SK-N-SH (cell line): ENCODE results near the gene KRTAP1-4. TPM values are rescaled to one million over a fixed set of nuclear protein-coding genes. Genes with fewer than 3 reads are reported as not detected.

Experiments
- CTCF ChIA-PET: fragments of 300-600, 350-600 bp; formaldehyde crosslinking; extraction: SDS; loops from one replicate; lab custom pipeline; 2021; lab: Yijun Ruan, JAX
- POLR2A ChIA-PET: fragments of 350-600 bp; sonication (Branson Sonifier 250); formaldehyde crosslinking; extraction: SDS; loops from one replicate; lab custom pipeline; 2020; ENCODE audit warnings: antibody characterized with exemption, inconsistent platforms; lab: Yijun Ruan, JAX
- DNase-seq: peaks from one replicate; pipeline ENCODE4 v3.0.0; 2012
- H2AFZ ChIP-seq: fragments of 200-600 bp; sonication (generic); 2 replicates; pipeline ENCODE4 v1.8.1; 2016; ENCODE audit warnings: antibody characterized with exemption, mild to moderate bottlenecking, low read depth
- H3F3A ChIP-seq: fragments of 200-600 bp; sonication (generic); replicated peaks from 2 replicates; pipeline ENCODE3; 2016; ENCODE audit warnings: antibody characterized with exemption, mild to moderate bottlenecking; ENCODE audit not compliant: insufficient read depth
- H3K27ac ChIP-seq, 2 experiments: fragments of 200-500 bp in 1 of 2; fragments of 200-600 bp in 1 of 2; sonication (Bioruptor generic) in 1 of 2; sonication (generic), shearing (Covaris generic) in 1 of 2; 2 replicates each; pipeline versions ENCODE4 v1.5.1 to v1.6.1; 2014 to 2016; ENCODE audit warnings: low read depth in 2 of 2, inconsistent platforms in 1 of 2, low read length in 1 of 2, mild to moderate bottlenecking in 1 of 2, mixed read lengths in 1 of 2
- H3K27me3 ChIP-seq: fragments of 200-600 bp; sonication (generic), shearing (Covaris generic); 2 replicates; pipeline ENCODE4 v1.6.1; 2016; ENCODE audit warnings: mixed run types; ENCODE audit not compliant: insufficient read depth
- H3K36me3 ChIP-seq, 2 experiments: fragments of 200-500 bp in 1 of 2; fragments of 200-600 bp in 1 of 2; sonication (Bioruptor generic) in 1 of 2; sonication (generic) in 1 of 2; replicated peaks in 1 of 2; 2 replicates each; pipeline versions ENCODE3 to v1.5.1; 2014 to 2016; ENCODE audit warnings: low read length in 1 of 2, mild to moderate bottlenecking in 1 of 2; ENCODE audit not compliant: insufficient read depth in 2 of 2, control insufficient read depth in 1 of 2
- H3K4me1 ChIP-seq, 2 experiments: fragments of 200-500 bp in 1 of 2; fragments of 200-600 bp in 1 of 2; sonication (Bioruptor generic) in 1 of 2; sonication (generic), shearing (Covaris generic) in 1 of 2; 2 replicates each; pipeline versions ENCODE4 v1.5.1 to v1.6.1; 2014 to 2016; ENCODE audit warnings: low read depth in 1 of 2, low read length in 1 of 2, mixed run types in 1 of 2; ENCODE audit not compliant: insufficient read depth in 2 of 2, control insufficient read depth in 1 of 2
- H3K4me2 ChIP-seq: fragments of 200-600 bp; sonication (generic), shearing (Covaris generic); 2 replicates; pipeline ENCODE4 v1.6.1; 2017; ENCODE audit warnings: mixed run types
- H3K4me3 ChIP-seq, 2 experiments: fragments of 200-500 bp in 1 of 2; fragments of 200-600 bp in 1 of 2; sonication (Bioruptor generic) in 1 of 2; sonication (generic), shearing (Covaris generic) in 1 of 2; 2 replicates each; pipeline versions ENCODE4 v1.5.1 to v1.8.1; 2014 to 2016; ENCODE audit warnings: low read depth in 2 of 2, inconsistent platforms in 1 of 2, low read length in 1 of 2, mild to moderate bottlenecking in 1 of 2, mixed read lengths in 1 of 2, moderate library complexity in 1 of 2
- H3K79me2 ChIP-seq: fragments of 200-600 bp; sonication (generic); 2 replicates; pipeline ENCODE4 v1.8.1; 2017; ENCODE audit warnings: mild to moderate bottlenecking; ENCODE audit not compliant: insufficient read depth
- H3K9ac ChIP-seq: fragments of 200-600 bp; sonication (generic); 2 replicates; pipeline ENCODE4 v1.6.1; 2017; ENCODE audit warnings: mixed run types
- H3K9me2 ChIP-seq: fragments of 200-600 bp; sonication (generic); 2 replicates; pipeline ENCODE4 v1.6.1; 2017; ENCODE audit warnings: mixed run types
- H3K9me3 ChIP-seq: fragments of 200-600 bp; sonication (generic); 2 replicates; pipeline ENCODE4 v1.6.1; 2017; ENCODE audit warnings: mixed run types, mild to moderate bottlenecking, moderate library complexity
- H4K20me1 ChIP-seq: fragments of 200-600 bp; sonication (generic); 2 replicates; pipeline ENCODE4 v1.6.1; 2017; ENCODE audit warnings: mild to moderate bottlenecking, mixed run types; ENCODE audit not compliant: insufficient read depth
- CHD2 ChIP-seq: fragments of 150-350 bp; IDR thresholded peaks from 2 replicates; pipeline ENCODE4 v1.6.1; 2018; ENCODE audit warnings: low read length; ENCODE audit not compliant: partially characterized antibody
- GABPA ChIP-seq: IDR thresholded peaks from 2 replicates; pipeline ENCODE4 v1.4.0; 2012; ENCODE audit warnings: low read depth, mild to moderate bottlenecking
- JUND ChIP-seq: IDR thresholded peaks from 2 replicates; pipeline ENCODE4 v1.4.0; 2012
- NFIC ChIP-seq: IDR thresholded peaks from 2 replicates; pipeline ENCODE4 v1.4.0; 2012; ENCODE audit warnings: borderline replicate concordance
- POLR2AphosphoS5 ChIP-seq: IDR thresholded peaks from 2 replicates; pipeline ENCODE4 v1.6.1; 2012; ENCODE audit warnings: low read depth, low read length
- RAD21 ChIP-seq: IDR thresholded peaks from 2 replicates; pipeline ENCODE4 v1.6.1; 2012; ENCODE audit warnings: mild to moderate bottlenecking, low read length
- RCOR1 ChIP-seq: fragments of 150-350 bp; IDR thresholded peaks from 2 replicates; pipeline ENCODE4 v1.6.1; 2017; ENCODE audit warnings: antibody characterized with exemption, low read length
- TAF1 ChIP-seq: IDR thresholded peaks from 2 replicates; pipeline ENCODE4 v1.6.1; 2012; ENCODE audit warnings: low read depth, mild to moderate bottlenecking, low read length, moderate library complexity, borderline replicate concordance
- TEAD4 ChIP-seq: IDR thresholded peaks from 2 replicates; pipeline ENCODE4 v1.4.0; 2012; ENCODE audit warnings: mild to moderate bottlenecking, borderline replicate concordance; ENCODE audit not compliant: insufficient read depth
- WGBS: methylation state at CpG from one replicate; pipeline ENCODE4 v1.1.6; 2017; ENCODE audit warnings: low lambda C conversion rate; 5-methylcytosine and 5-hydroxymethylcytosine counted together
- polyA plus RNA-seq, 3 experiments: library from polyadenylated mRNA; depleted of rRNA; stranded (reverse); fragments of >200 nt; gene quantifications; 2 replicates each; pipeline ENCODE4 v1.2.3, GENCODE V29; 2012
- TF ChIP-seq, protein P1 (sequence below): fragments of 150-350 bp; IDR thresholded peaks from 2 replicates; pipeline ENCODE4 v1.6.1; 2017; ENCODE audit warnings: antibody characterized with exemption, low read length, low read depth, borderline replicate concordance
- TF ChIP-seq, protein P2 (sequence below): fragments of 200-600 bp; sonication (generic); IDR thresholded peaks from 2 replicates; pipeline ENCODE4 v1.6.1; 2017; ENCODE audit warnings: antibody characterized with exemption, mild to moderate bottlenecking, moderate library complexity
- TF ChIP-seq, protein P3 (sequence below): fragments of 150-350 bp; IDR thresholded peaks from 2 replicates; pipeline ENCODE4 v1.6.1; 2016; ENCODE audit warnings: mild to moderate bottlenecking, low read depth, low read length
- TF ChIP-seq, protein P4 (sequence below): IDR thresholded peaks from 2 replicates; pipeline ENCODE4; 2012
- TF ChIP-seq, protein P5 (sequence below): IDR thresholded peaks from 2 replicates; pipeline ENCODE4 v1.4.0; 2012; ENCODE audit warnings: low read depth, borderline replicate concordance
- TF ChIP-seq, protein P6 (sequence below): IDR thresholded peaks from 2 replicates; pipeline ENCODE4 v1.6.1; 2012; ENCODE audit warnings: mild to moderate bottlenecking, low read depth, low read length, moderate library complexity

Gene KRTAP1-4
- polyA plus RNA-seq, 1 of the 3 experiments (the other 2 are of a cell fraction): not detected

DNA sequence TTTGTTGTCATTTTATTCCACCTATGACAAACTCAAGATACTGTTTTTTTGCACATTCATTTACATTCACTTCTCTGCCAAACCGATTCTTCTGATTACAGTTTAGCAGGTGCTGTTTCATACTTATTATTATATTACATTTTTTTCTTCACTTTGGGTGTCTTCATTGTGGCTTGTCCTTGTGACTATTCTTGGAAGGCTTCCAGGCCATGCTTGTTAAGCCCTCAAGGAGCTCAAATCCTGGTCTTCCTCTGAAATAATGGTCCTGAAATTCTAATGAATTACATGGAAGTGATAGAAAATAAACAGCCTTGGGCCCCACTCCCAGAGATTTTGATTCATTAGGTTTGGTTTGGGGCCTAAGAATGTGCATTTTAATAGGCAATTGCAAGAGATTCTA is 34.3 kb upstream of the KRTAP1-4 start:
- CTCF ChIA-PET: interaction anchor here (1.5 kb wide), 1 partner anchor 391 kb away, joined by 3 read pairs; no protein-coding TSS in a partner anchor
- no peaks in the 10 kb centered on the region for H3K9me2 ChIP-seq
- no peaks in the 10 kb centered on the region for H3K27me3 ChIP-seq
- H3K36me3 ChIP-seq: no peaks in the 10 kb centered on the region
- TF ChIP-seq, protein P1, sequence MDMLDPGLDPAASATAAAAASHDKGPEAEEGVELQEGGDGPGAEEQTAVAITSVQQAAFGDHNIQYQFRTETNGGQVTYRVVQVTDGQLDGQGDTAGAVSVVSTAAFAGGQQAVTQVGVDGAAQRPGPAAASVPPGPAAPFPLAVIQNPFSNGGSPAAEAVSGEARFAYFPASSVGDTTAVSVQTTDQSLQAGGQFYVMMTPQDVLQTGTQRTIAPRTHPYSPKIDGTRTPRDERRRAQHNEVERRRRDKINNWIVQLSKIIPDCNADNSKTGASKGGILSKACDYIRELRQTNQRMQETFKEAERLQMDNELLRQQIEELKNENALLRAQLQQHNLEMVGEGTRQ: no peak
- TF ChIP-seq, protein P2, sequence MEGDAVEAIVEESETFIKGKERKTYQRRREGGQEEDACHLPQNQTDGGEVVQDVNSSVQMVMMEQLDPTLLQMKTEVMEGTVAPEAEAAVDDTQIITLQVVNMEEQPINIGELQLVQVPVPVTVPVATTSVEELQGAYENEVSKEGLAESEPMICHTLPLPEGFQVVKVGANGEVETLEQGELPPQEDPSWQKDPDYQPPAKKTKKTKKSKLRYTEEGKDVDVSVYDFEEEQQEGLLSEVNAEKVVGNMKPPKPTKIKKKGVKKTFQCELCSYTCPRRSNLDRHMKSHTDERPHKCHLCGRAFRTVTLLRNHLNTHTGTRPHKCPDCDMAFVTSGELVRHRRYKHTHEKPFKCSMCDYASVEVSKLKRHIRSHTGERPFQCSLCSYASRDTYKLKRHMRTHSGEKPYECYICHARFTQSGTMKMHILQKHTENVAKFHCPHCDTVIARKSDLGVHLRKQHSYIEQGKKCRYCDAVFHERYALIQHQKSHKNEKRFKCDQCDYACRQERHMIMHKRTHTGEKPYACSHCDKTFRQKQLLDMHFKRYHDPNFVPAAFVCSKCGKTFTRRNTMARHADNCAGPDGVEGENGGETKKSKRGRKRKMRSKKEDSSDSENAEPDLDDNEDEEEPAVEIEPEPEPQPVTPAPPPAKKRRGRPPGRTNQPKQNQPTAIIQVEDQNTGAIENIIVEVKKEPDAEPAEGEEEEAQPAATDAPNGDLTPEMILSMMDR: no peak
- no peak for TF ChIP-seq POLR2AphosphoS5
- TF ChIP-seq, protein P3, sequence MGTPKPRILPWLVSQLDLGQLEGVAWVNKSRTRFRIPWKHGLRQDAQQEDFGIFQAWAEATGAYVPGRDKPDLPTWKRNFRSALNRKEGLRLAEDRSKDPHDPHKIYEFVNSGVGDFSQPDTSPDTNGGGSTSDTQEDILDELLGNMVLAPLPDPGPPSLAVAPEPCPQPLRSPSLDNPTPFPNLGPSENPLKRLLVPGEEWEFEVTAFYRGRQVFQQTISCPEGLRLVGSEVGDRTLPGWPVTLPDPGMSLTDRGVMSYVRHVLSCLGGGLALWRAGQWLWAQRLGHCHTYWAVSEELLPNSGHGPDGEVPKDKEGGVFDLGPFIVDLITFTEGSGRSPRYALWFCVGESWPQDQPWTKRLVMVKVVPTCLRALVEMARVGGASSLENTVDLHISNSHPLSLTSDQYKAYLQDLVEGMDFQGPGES: no peak
- TF ChIP-seq TEAD4: no peak
- TF ChIP-seq RCOR1: no peak
- TF ChIP-seq, protein P4, sequence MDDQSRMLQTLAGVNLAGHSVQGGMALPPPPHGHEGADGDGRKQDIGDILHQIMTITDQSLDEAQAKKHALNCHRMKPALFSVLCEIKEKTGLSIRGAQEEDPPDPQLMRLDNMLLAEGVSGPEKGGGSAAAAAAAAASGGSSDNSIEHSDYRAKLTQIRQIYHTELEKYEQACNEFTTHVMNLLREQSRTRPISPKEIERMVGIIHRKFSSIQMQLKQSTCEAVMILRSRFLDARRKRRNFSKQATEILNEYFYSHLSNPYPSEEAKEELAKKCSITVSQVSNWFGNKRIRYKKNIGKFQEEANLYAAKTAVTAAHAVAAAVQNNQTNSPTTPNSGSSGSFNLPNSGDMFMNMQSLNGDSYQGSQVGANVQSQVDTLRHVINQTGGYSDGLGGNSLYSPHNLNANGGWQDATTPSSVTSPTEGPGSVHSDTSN: no peak
- TF ChIP-seq, all 33 proteins: peak for 0
- H3K4me1 ChIP-seq: peaks cover 0 to 16% of the 10 kb centered on the region in 2 experiments; a peak in 2 of 4 replicates
- POLR2A ChIA-PET: no interaction called here
- H2AFZ ChIP-seq: no peak overlapping the region
- H3F3A ChIP-seq: peaks cover 19% of the 10 kb centered on the region
- no peak overlapping the region for H3K4me2 ChIP-seq
- H3K27ac ChIP-seq: no peak overlapping the region
- no peak overlapping the region for H3K4me3 ChIP-seq
- H3K9ac ChIP-seq: no peak overlapping the region
- H3K79me2 ChIP-seq: no peaks in the 10 kb centered on the region
- no peaks in the 10 kb centered on the region for H4K20me1 ChIP-seq
- no peaks in the 10 kb centered on the region for H3K9me3 ChIP-seq
- WGBS: 43% methylated on average over 1 of the region's 1 CpG
- DNase-seq: no peak

DNA sequence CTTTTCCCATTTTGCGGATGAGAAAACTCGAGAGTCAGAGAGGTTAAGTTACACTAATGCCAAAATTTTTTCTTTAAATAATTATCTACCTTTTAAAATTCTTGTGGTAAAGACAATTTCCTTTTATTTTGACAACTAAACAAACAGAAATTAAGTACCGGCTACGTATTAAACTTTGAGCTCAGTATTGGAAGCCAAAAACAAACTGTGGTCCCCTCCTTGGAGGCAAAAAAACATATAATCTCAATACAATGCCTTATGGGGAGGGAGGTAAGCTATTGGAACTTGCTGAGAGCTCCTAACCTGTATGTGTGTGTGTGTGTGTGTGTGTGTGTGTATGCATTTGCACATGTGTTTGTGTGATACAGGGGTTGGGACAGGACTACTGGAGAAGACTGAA is 33.5 kb upstream of the KRTAP1-4 start:
- Histone ChIP-seq H3K9me2 (no peaks in the 10 kb centered on the region), H3K4me2 (no peak overlapping the region), H3K9ac (no peak overlapping the region), H3K9me3 (no peaks in the 10 kb centered on the region), H3F3A (peaks cover 28% of the 10 kb centered on the region), H3K4me3 (no peak overlapping the region), H3K79me2 (no peaks in the 10 kb centered on the region), H2AFZ (no peak overlapping the region), H3K4me1 (peaks cover 0 to 22% of the 10 kb centered on the region in 2 experiments; a peak in 2 of 4 replicates), H3K36me3 (no peaks in the 10 kb centered on the region), H3K27me3 (no peaks in the 10 kb centered on the region), H4K20me1 (no peaks in the 10 kb centered on the region), H3K27ac (no peak overlapping the region)
- no peak for DNase-seq
- 68% methylated on average over 4 of the region's 4 CpGs for WGBS
- POLR2A ChIA-PET: no interaction called here
- CTCF ChIA-PET: interaction anchor here (1.5 kb wide), 1 partner anchor 392 kb away, joined by 3 read pairs; no protein-coding TSS in a partner anchor
- no peak for TF ChIP-seq GABPA
- no peak for TF ChIP-seq TAF1
- TF ChIP-seq, protein P5, sequence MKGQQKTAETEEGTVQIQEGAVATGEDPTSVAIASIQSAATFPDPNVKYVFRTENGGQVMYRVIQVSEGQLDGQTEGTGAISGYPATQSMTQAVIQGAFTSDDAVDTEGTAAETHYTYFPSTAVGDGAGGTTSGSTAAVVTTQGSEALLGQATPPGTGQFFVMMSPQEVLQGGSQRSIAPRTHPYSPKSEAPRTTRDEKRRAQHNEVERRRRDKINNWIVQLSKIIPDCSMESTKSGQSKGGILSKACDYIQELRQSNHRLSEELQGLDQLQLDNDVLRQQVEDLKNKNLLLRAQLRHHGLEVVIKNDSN: no peak
- TF ChIP-seq RCOR1: no peak
- TF ChIP-seq, protein P2: no peak
- TF ChIP-seq CHD2: no peak
- TF ChIP-seq RAD21: no peak
- TF ChIP-seq NFIC: no peak
- TF ChIP-seq JUND: no peak
- TF ChIP-seq, protein P6, sequence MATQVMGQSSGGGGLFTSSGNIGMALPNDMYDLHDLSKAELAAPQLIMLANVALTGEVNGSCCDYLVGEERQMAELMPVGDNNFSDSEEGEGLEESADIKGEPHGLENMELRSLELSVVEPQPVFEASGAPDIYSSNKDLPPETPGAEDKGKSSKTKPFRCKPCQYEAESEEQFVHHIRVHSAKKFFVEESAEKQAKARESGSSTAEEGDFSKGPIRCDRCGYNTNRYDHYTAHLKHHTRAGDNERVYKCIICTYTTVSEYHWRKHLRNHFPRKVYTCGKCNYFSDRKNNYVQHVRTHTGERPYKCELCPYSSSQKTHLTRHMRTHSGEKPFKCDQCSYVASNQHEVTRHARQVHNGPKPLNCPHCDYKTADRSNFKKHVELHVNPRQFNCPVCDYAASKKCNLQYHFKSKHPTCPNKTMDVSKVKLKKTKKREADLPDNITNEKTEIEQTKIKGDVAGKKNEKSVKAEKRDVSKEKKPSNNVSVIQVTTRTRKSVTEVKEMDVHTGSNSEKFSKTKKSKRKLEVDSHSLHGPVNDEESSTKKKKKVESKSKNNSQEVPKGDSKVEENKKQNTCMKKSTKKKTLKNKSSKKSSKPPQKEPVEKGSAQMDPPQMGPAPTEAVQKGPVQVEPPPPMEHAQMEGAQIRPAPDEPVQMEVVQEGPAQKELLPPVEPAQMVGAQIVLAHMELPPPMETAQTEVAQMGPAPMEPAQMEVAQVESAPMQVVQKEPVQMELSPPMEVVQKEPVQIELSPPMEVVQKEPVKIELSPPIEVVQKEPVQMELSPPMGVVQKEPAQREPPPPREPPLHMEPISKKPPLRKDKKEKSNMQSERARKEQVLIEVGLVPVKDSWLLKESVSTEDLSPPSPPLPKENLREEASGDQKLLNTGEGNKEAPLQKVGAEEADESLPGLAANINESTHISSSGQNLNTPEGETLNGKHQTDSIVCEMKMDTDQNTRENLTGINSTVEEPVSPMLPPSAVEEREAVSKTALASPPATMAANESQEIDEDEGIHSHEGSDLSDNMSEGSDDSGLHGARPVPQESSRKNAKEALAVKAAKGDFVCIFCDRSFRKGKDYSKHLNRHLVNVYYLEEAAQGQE: no peak
